Measurements from ENCODE around the gene ITGAX. TPM values are rescaled to one million over a fixed set of nuclear protein-coding genes. Genes with fewer than 3 reads are reported as not detected.
"Not testable (repeated sequence)": the region's sequence is repeated elsewhere in the genome, so short reads cannot be mapped to it uniquely, and the experiment has no call there.

ITGAX gene
- total and polyA plus RNA-seq, 4 donors = 2.8 to 9.3 (median 7.1) TPM

GRCh38 chr16:31329671-31330552 is 25.1 kb upstream of the ITGAX start:
- Histone ChIP-seq H3K27ac (ENCODE audit: low read depth, low read length) (no peak overlapping the region), H3K9me3 (ENCODE audit: control insufficient read depth, insufficient read depth, low read length) (no peaks in the 10 kb centered on the region), H3K36me3 (ENCODE audit: control insufficient read depth, insufficient read depth, low read length) (no peaks in the 10 kb centered on the region), H3K4me1 (ENCODE audit: control insufficient read depth, insufficient read depth, low read length) (peaks cover 5% of the 10 kb centered on the region), H3K27me3 (ENCODE audit: control insufficient read depth, insufficient read depth, low read length) (peaks cover 33% of the 10 kb centered on the region), H3K4me3 (ENCODE audit: low read depth, low read length) (no peak overlapping the region)
- no peak for DNase-seq (ENCODE audit: low read depth in 4 of 6, low spot score in 6 of 6)
- WGBS (ENCODE audit: insufficient coverage) = 31% methylated on average over 33 of the region's 39 CpGs

DNA sequence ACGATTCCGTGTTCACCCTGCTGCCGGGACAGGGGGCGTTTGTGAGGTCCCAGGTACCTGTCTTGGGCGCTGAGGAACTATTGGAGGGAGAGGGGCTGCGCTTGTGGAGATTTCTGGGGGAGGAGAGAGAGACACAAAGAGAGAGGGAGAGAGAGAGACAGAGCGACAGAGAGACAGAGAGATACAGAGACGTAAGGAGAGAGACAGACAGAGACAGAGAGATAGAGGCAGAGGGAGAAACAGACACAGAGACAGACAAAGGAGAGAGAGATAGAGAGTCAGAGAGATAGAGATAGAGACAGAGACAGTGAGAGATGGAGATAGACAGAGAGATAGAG is 24.5 kb upstream of the ITGAX start:
- peaks cover 33% of the 10 kb centered on the region for H3K27me3 ChIP-seq (ENCODE audit: control insufficient read depth, insufficient read depth, low read length)
- no peak overlapping the region for H3K27ac ChIP-seq (ENCODE audit: low read depth, low read length)
- WGBS (ENCODE audit: insufficient coverage) = 32% methylated on average over 8 of the region's 8 CpGs
- no peaks in the 10 kb centered on the region for H3K36me3 ChIP-seq (ENCODE audit: control insufficient read depth, insufficient read depth, low read length)
- no peak overlapping the region for H3K4me3 ChIP-seq (ENCODE audit: low read depth, low read length)
- no peak for DNase-seq (ENCODE audit: low read depth in 4 of 6, low spot score in 6 of 6)
- H3K9me3 ChIP-seq (ENCODE audit: control insufficient read depth, insufficient read depth, low read length) = no peaks in the 10 kb centered on the region
- peaks cover 5% of the 10 kb centered on the region for H3K4me1 ChIP-seq (ENCODE audit: control insufficient read depth, insufficient read depth, low read length)

DNA sequence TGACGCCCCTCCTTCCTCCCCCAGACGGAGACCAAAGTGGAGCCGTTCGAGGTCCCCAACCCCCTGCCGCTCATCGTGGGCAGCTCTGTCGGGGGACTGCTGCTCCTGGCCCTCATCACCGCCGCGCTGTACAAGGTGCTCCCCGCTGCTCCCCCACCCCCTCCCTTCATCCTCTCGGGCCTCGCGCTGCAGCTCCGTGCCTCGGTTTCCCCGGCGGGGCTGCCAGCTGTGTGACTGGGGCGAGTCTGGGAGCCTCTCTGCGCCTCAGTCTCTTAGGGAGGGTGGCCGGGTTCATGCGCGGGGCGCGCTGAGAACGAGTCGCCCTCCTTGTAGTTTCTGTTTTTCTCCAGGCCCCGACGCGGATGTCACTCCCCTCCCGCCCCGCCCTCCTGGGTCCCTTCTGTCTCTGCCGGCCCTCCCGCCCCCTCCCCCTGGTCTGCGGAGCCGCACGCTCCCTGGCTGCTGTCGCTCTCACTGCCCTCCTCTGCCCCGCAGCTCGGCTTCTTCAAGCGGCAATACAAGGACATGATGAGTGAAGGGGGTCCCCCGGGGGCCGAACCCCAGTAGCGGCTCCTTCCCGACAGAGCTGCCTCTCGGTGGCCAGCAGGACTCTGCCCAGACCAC is 23.7 kb upstream of the ITGAX start:
- DNase-seq (ENCODE audit: low read depth in 4 of 6, low spot score in 6 of 6) = no peak
- peaks cover 33% of the 10 kb centered on the region for H3K27me3 ChIP-seq (ENCODE audit: control insufficient read depth, insufficient read depth, low read length)
- no peak overlapping the region for H3K27ac ChIP-seq (ENCODE audit: low read depth, low read length)
- 7% methylated on average over 37 of the region's 46 CpGs for WGBS (ENCODE audit: insufficient coverage)
- no peaks in the 10 kb centered on the region for H3K9me3 ChIP-seq (ENCODE audit: control insufficient read depth, insufficient read depth, low read length)
- H3K36me3 ChIP-seq (ENCODE audit: control insufficient read depth, insufficient read depth, low read length) = no peaks in the 10 kb centered on the region
- H3K4me3 ChIP-seq (ENCODE audit: low read depth, low read length) = no peak overlapping the region
- peaks cover 5% of the 10 kb centered on the region for H3K4me1 ChIP-seq (ENCODE audit: control insufficient read depth, insufficient read depth, low read length)

- H3K27me3 ChIP-seq (ENCODE audit: control insufficient read depth, insufficient read depth, low read length) = peaks cover 35% of the 10 kb centered on the region
- 82% methylated on average over 22 of the region's 23 CpGs for WGBS (ENCODE audit: insufficient coverage)
- no peaks in the 10 kb centered on the region for H3K9me3 ChIP-seq (ENCODE audit: control insufficient read depth, insufficient read depth, low read length)
- no peak for DNase-seq (ENCODE audit: low read depth in 4 of 6, low spot score in 6 of 6)
- no peaks in the 10 kb centered on the region for H3K36me3 ChIP-seq (ENCODE audit: control insufficient read depth, insufficient read depth, low read length)
- H3K4me1 ChIP-seq (ENCODE audit: control insufficient read depth, insufficient read depth, low read length) = peaks cover 5% of the 10 kb centered on the region
- H3K4me3 ChIP-seq (ENCODE audit: low read depth, low read length) = no peak overlapping the region
- no peak overlapping the region for H3K27ac ChIP-seq (ENCODE audit: low read depth, low read length)
Observed at GRCh38 chr16:31331807-31332301, 23.1 kb upstream of the ITGAX start.

- H3K36me3 ChIP-seq (ENCODE audit: control insufficient read depth, insufficient read depth, low read length) = no peaks in the 10 kb centered on the region
- no peak overlapping the region for H3K27ac ChIP-seq (ENCODE audit: low read depth, low read length)
- no peak overlapping the region for H3K4me3 ChIP-seq (ENCODE audit: low read depth, low read length)
- no peak for DNase-seq (ENCODE audit: low read depth in 4 of 6, low spot score in 6 of 6)
- H3K4me1 ChIP-seq (ENCODE audit: control insufficient read depth, insufficient read depth, low read length) = peaks cover 5% of the 10 kb centered on the region
- WGBS (ENCODE audit: insufficient coverage) = no CpG with 5 or more reads among the region's 4 CpGs
- H3K9me3 ChIP-seq (ENCODE audit: control insufficient read depth, insufficient read depth, low read length) = no peaks in the 10 kb centered on the region
- peaks cover 35% of the 10 kb centered on the region for H3K27me3 ChIP-seq (ENCODE audit: control insufficient read depth, insufficient read depth, low read length)
Observed at GRCh38 chr16:31332544-31332943, 22.4 kb upstream of the ITGAX start.

DNA sequence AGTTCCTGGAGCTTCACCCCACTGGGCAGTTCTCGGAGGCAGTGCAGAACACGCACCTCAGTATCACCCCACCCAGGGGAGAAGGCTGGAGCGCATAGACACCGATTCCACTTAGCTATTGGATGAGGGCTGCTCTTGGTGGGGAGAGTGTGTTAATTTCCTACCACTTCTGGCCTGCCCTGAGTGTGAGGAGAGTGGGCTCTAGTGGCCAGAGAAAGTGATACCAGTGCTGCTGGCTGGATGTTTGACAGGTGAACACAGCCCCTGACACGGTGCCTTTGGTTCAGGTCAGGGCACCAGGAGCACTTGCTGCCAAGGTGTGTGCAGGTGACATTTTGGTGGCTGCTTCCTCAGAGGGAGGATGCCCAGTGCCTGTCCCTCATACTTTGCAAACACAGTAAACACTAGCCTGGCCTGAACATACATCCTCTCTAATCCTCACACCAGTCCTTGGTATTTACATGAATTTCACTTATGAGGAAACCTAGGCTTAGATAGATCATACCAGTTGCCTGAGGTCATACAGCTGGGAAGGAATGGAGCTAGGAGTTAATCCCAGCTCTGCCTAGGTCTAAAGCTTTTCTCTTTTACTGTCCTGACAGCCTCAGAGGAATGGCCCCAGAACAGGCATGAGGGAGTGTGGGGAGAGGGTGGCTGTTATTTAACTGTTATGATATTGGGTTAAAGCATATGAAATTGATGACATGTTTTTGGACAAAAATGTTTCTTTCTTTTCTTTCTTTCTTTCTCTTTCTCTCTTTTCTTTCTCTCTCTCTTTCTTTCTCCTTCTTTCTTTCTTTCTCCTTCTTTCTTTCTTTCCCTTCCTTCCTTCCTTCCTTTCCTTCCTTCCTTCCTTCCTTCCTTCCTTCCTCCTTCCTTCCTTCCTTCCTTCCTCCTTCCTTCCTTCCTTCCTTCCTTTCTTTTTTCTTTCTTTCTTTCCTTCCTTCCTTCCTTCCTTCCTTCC is 21.0 kb upstream of the ITGAX start:
- no peaks in the 10 kb centered on the region for H3K36me3 ChIP-seq (ENCODE audit: control insufficient read depth, insufficient read depth, low read length)
- H3K4me1 ChIP-seq (ENCODE audit: control insufficient read depth, insufficient read depth, low read length) = peaks cover 5% of the 10 kb centered on the region
- no peaks in the 10 kb centered on the region for H3K9me3 ChIP-seq (ENCODE audit: control insufficient read depth, insufficient read depth, low read length)
- DNase-seq (ENCODE audit: low read depth in 4 of 6, low spot score in 6 of 6) = peak in 1 of 6 donors; percentile 1
- H3K27me3 ChIP-seq (ENCODE audit: control insufficient read depth, insufficient read depth, low read length) = peaks cover 32% of the 10 kb centered on the region
- 10% methylated on average over 3 of the region's 5 CpGs for WGBS (ENCODE audit: insufficient coverage)
- no peak overlapping the region for H3K4me3 ChIP-seq (ENCODE audit: low read depth, low read length)
- no peak overlapping the region for H3K27ac ChIP-seq (ENCODE audit: low read depth, low read length)

DNA sequence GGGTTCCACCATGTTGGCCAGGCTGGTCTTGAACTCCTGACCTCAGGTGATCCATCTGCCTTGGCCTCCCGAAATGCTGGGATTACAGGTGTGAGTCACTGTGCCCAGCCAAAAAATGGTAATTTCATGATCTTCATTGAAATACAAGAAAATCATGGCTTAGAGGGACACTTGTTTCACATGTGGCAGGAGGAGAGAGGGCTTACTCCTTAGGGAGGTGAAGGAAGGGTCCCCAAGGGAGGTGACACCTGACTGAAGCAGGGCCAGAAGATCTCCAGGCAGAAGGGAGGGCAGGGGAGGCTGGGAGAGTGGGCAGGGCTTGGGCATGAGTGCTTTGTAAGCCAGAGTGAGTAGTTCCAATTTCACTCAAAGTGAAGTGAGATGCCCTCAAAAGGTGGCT is 20.0 kb upstream of the ITGAX start:
- no peaks in the 10 kb centered on the region for H3K9me3 ChIP-seq (ENCODE audit: control insufficient read depth, insufficient read depth, low read length)
- H3K4me3 ChIP-seq (ENCODE audit: low read depth, low read length) = no peak overlapping the region
- peaks cover 24% of the 10 kb centered on the region for H3K27me3 ChIP-seq (ENCODE audit: control insufficient read depth, insufficient read depth, low read length)
- H3K27ac ChIP-seq (ENCODE audit: low read depth, low read length) = no peak overlapping the region
- WGBS (ENCODE audit: insufficient coverage) = no CpG with 5 or more reads among the region's 1 CpG
- no peaks in the 10 kb centered on the region for H3K36me3 ChIP-seq (ENCODE audit: control insufficient read depth, insufficient read depth, low read length)
- DNase-seq (ENCODE audit: low read depth in 4 of 6, low spot score in 6 of 6) = no peak
- peaks cover 5% of the 10 kb centered on the region for H3K4me1 ChIP-seq (ENCODE audit: control insufficient read depth, insufficient read depth, low read length)

DNA sequence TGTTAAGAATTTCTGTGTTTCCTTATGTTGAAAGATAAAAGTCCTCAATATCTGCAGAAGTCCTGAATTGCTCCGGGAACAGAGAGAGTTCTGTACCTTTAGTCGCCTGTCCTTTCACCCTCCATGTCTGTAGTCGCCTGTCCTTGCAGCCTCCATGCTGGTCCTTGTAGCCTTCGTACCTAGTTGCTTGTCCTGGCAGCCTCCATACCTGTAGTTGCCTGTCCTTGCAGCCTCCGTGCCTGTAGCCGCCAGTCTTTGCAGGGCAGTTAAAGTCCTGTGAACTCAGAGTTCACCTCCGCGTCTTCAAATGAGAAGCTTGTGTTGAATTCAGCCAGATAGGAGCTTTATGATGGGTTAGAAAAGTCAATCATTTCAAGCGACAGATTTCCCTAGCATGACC is 19.5 kb upstream of the ITGAX start:
- no peaks in the 10 kb centered on the region for H3K36me3 ChIP-seq (ENCODE audit: control insufficient read depth, insufficient read depth, low read length)
- no peak for DNase-seq (ENCODE audit: low read depth in 4 of 6, low spot score in 6 of 6)
- no peak overlapping the region for H3K27ac ChIP-seq (ENCODE audit: low read depth, low read length)
- H3K9me3 ChIP-seq (ENCODE audit: control insufficient read depth, insufficient read depth, low read length) = no peaks in the 10 kb centered on the region
- peaks cover 19% of the 10 kb centered on the region for H3K27me3 ChIP-seq (ENCODE audit: control insufficient read depth, insufficient read depth, low read length)
- H3K4me1 ChIP-seq (ENCODE audit: control insufficient read depth, insufficient read depth, low read length) = peaks cover 5% of the 10 kb centered on the region
- WGBS (ENCODE audit: insufficient coverage) = 82% methylated on average over 8 of the region's 9 CpGs
- H3K4me3 ChIP-seq (ENCODE audit: low read depth, low read length) = no peak overlapping the region

DNA sequence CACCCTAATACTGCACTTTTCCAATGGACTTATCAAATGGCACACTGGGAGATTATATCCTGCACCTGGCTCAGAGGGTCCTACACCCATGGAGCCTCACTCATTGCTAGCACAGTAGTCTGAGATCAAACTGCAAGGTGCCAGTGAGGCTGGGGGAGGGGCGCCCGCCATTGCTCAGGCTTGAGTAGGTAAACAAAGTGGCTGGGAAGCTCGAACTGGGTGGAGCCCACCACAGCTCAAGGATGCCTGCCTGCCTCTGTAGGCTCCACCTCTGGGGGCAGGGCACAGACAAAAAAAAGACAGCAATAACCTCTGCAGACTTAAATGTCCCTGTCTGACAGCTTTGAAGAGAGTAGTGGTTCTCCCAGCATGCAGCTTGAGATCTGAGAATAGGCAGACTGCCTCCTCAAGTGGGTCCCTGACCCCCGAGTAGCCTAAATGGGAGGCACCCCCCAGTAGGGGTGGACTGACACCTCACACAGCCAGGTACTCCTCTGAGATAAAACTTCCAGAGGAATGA is 16.8 kb upstream of the ITGAX start:
- not testable (repeated sequence) for H3K27me3 ChIP-seq (ENCODE audit: control insufficient read depth, insufficient read depth, low read length); H3K4me3 ChIP-seq (ENCODE audit: low read depth, low read length); H3K9me3 ChIP-seq (ENCODE audit: control insufficient read depth, insufficient read depth, low read length); DNase-seq (ENCODE audit: low read depth in 4 of 6, low spot score in 6 of 6); H3K27ac ChIP-seq (ENCODE audit: low read depth, low read length); H3K36me3 ChIP-seq (ENCODE audit: control insufficient read depth, insufficient read depth, low read length); H3K4me1 ChIP-seq (ENCODE audit: control insufficient read depth, insufficient read depth, low read length)
- WGBS (ENCODE audit: insufficient coverage) = 85% methylated on average over 4 of the region's 4 CpGs
